Adrenal gland (tissue), 12 donors: ENCODE measurements around the gene YPEL2. TPM values are rescaled to one million over a fixed set of nuclear protein-coding genes. Genes with fewer than 3 reads are reported as not detected.

Experiments
- DNase-seq, 7 donors: peaks; one replicate each; pipeline ENCODE4 v3.0.0-alpha.2; 2019 to 2020
- H3K27ac ChIP-seq, 5 donors: fragments of 200-600 bp; sonication (generic) in 4 of 5; 1 replicate in 3 of 5; 2 replicates in 2 of 5; pipeline versions ENCODE4 v1.5.1 to v1.8.0; 2016 to 2020; ENCODE audit warnings: mild to moderate bottlenecking in 1 of 5
- H3K27me3 ChIP-seq: fragments of 200-600 bp; 2 replicates; pipeline ENCODE4 v1.8.0; 2021
- H3K36me3 ChIP-seq, 2 donors: fragments of 200-600 bp; replicated peaks in 1 of 2; 1 replicate in 1 of 2; 2 replicates in 1 of 2; pipeline versions ENCODE4 v1.5.1 to v1.8.0; 2018 to 2022
- H3K4me1 ChIP-seq, 2 donors: fragments of 200-600 bp; replicated peaks in 1 of 2; 1 replicate in 1 of 2; 2 replicates in 1 of 2; pipeline versions ENCODE4 v1.5.1 to v1.8.0; 2018 to 2021
- H3K4me3 ChIP-seq, 4 donors: fragments of 200-600 bp; sonication (generic) in 3 of 4; one replicate each; pipeline ENCODE4 v1.5.1; 2016 to 2018
- H3K9me3 ChIP-seq, 3 donors: fragments of 200-600 bp; sonication (generic) in 1 of 3; replicated peaks in 1 of 3; 1 replicate in 2 of 3; 2 replicates in 1 of 3; pipeline versions ENCODE4 v1.5.1 to v1.8.0; 2016 to 2021
- CTCF ChIP-seq, 6 experiments: fragments of 450-650 bp in 4 of 6; fragments of 200-600 bp in 2 of 6; sonication (generic) in 1 of 6; IDR thresholded peaks; 1 replicate in 5 of 6; 2 replicates in 1 of 6; pipeline versions ENCODE4 v1.5.1 to v1.8.0; 2016 to 2021; ENCODE audit warnings: antibody characterized with exemption in 6 of 6, mild to moderate bottlenecking in 2 of 6, moderate library complexity in 1 of 6
- POLR2A ChIP-seq, 2 donors: fragments of 450-650 bp; IDR thresholded peaks; one replicate each; pipeline ENCODE4 v1.6.1; 2017; ENCODE audit warnings: antibody characterized with exemption in 2 of 2, mild to moderate bottlenecking in 2 of 2, moderate library complexity in 1 of 2
- WGBS, 4 donors: extraction: QIAGEN DNeasy Blood & Tissue Kit in 2 of 4; methylation state at CpG; one replicate each; pipeline versions ENCODE4 v1.1.5 to v1.1.7; 2013 to 2017; 5-methylcytosine and 5-hydroxymethylcytosine counted together
- intact Hi-C, 2 donors: fragments of 100-400 bp; cut with DNase I; formaldehyde crosslinking; loops; one replicate each; pipeline versions ENCODE4 v1.14.1 to v1.15.0; 2022 to 2023
- polyA plus RNA-seq, 3 donors: library from polyadenylated mRNA; stranded (reverse); fragments of 200-250 nt in 2 of 3; fragments of 350-450 nt in 1 of 3; fragmentation: Illumina TruSeq in 1 of 3; extraction: RNeasy Lipid Tissue Mini Kit (QIAGEN cat#74804) in 1 of 3; gene quantifications; one replicate each; pipeline ENCODE4 v1.2.3, GENCODE V29; 2013 to 2014
- total RNA-seq, 9 donors: library from RNA; depleted of rRNA in 4 of 9; stranded (reverse); fragments of >200 nt in 4 of 9; fragments of 120-200 nt in 1 of 9; fragmentation: NEBNext Ultra II Directional in 1 of 9; extraction: Animal tissue kit (Norgen Biotek cat#: 25700) in 1 of 9; gene quantifications; one replicate each; pipeline versions ENCODE4 v1.1.0 to v1.2.4, GENCODE V29; 2013 to 2023
- donor health status: healthy with polysubstance abuse.
- donor health status: Bipolar disorder and iron deficiency.
- donor health status: DM: yes; HTN: yes; CAD: no.
- donor health status: DM: no; HTN: no; CAD: no.
- donor health status: DM: no; HTN: no; CAD: no.
- donor health status: DM: yes; HTN: yes; CAD: no.

YPEL2 gene
- total and polyA plus RNA-seq, 12 donors = 5.8 to 33.5 (median 18.3) TPM

DNA sequence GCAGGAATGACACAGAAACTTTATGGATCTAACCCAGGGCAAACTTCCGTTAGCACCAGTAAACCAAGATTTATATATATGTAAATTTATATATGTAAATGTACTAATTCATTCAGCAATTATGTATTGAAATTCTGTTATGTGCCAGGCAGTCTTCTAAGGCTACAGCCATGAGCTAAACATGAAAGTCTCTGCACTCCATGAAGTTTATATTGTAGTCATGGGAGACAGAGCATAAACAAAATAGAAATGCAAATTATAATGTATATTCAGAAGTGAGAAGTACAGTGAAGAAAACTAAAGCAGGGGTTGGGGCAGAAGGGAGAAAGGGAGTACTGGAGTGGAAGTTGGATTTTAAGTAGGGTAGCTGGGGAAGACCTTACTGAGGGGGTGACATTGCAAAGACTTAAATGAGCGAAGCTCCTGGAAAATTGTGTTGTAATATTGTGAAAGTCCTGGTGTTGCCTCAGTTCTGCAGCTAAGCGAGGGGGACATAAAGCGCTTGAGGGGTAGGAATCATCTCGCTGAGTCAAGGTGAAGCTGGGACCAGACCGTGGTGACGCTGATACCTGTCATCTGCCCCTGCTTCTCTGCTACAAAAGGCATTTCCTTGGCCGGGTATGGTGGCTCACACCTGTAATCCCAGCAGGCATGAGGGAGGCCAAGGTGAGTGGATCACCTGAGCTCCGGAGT is 64.8 kb downstream of the YPEL2 start:
- H3K36me3 ChIP-seq = peaks cover 0 to 21% of the 10 kb centered on the region in 2 donors
- intact Hi-C loops = loop anchor here in 1 of 2 donors (10.0 kb wide), 1 partner anchor 61 kb away; the partner anchor contains the start of gene YPEL2
- H3K27ac ChIP-seq = no peak overlapping the region

DNA sequence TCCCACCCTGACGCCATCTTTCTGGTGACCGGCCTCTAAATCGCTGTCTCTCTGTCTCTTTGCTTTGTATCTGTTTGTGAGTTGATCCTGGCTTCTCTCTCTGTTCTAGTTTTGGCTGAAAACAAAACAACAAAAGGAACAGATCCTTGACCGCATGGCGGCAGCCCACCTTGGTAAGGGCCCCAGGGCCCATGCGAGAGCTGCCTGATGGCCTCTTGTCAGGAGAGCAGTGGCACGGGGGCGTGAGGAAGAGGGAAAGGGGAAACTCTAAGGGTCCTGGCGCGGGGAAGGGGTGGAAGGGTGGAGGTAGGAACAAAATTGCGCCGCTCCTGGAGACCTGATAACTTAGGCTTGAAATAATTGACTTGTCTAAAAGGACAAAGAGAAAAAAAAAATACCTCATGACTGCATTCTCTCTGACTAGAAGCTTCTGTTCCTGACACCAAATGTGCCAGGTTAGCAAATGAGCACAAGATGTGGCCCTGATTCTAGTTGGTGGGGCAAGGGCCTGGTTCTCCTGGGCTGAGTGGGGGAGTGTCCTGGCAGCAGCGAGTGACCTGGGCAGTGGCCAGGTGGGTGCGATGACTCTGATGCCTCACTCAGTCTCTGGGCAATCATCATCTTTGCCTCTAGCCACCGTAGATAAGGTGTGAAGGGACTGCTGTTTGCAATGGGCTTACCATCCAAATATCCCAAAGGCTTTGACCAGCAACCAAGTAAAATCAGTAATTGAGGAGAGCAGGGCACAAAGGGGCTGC is 66.0 kb downstream of the YPEL2 start:
- Histone ChIP-seq H3K36me3 (peaks cover 0 to 21% of the 10 kb centered on the region in 2 donors), H3K4me1 (peaks cover 19 to 27% of the 10 kb centered on the region in 2 donors), H3K4me3 (no peak overlapping the region), H3K27ac (no peak overlapping the region), H3K27me3 (no peaks in the 10 kb centered on the region), H3K9me3 (no peaks in the 10 kb centered on the region)
- 94 to 97% (median 96%) methylated on average over 13 to 15 of the region's 15 CpGs for WGBS, 4 donors
- TF ChIP-seq CTCF (IDR thresholded peaks at IDR 0.05) = no peak
- no peak for TF ChIP-seq POLR2A (IDR thresholded peaks at IDR 0.05)
- DNase-seq = no peak
- intact Hi-C loops = loop anchor here in 1 of 2 donors (10.0 kb wide), 1 partner anchor 63 kb away; the partner anchor contains the start of gene YPEL2

More for the DNA sequence above, 64.8 kb downstream of the YPEL2 start:
- DNase-seq = no peak
- 93 to 96% (median 95%) methylated on average over 8 to 9 of the region's 9 CpGs for WGBS, 4 donors
- Histone ChIP-seq H3K4me1 (peaks cover 8 to 15% of the 10 kb centered on the region in 2 donors), H3K27me3 (no peaks in the 10 kb centered on the region), H3K9me3 (no peaks in the 10 kb centered on the region), H3K4me3 (no peak overlapping the region)
- TF ChIP-seq CTCF (IDR thresholded peaks at IDR 0.05) (no peak), POLR2A (IDR thresholded peaks at IDR 0.05) (no peak)

DNA sequence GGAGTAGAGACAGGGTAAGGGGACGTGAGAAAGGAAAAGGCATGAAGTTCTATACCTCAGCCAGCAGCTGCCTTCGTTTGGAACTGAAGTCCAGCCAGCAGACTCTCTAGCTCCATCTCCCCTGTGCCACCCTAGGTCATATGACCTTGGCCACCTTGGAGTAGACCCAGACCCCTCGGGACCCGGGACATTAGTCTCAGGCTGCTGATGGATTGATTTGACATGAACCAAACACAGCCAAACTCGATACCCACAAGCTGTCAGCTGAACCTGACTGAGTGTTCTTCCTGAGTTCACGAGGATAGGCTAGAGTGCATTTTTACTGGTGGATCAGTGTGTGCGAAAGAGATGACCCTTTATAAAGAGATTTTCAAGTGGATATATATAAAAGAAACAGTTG is 68.5 kb downstream of the YPEL2 start:
- H3K4me1 ChIP-seq = peaks cover 19 to 37% of the 10 kb centered on the region in 2 donors
- 46 to 68% (median 49%) methylated on average over 7 of the region's 7 CpGs for WGBS, 4 donors
- peaks cover 0 to 19% of the 10 kb centered on the region in 2 donors for H3K36me3 ChIP-seq
- intact Hi-C loops = loop anchor here in 1 of 2 donors (10.0 kb wide), 1 partner anchor 65 kb away; the partner anchor contains the start of gene YPEL2
- peak overlapping the region in 3 of 5 donors; percentile 6 to 49 (median 48) for H3K27ac ChIP-seq
- H3K27me3 ChIP-seq = no peaks in the 10 kb centered on the region
- TF ChIP-seq POLR2A (IDR thresholded peaks at IDR 0.05) (no peak), CTCF (IDR thresholded peaks at IDR 0.05) (no peak)
- no peaks in the 10 kb centered on the region for H3K9me3 ChIP-seq
- no peak overlapping the region for H3K4me3 ChIP-seq
- no peak for DNase-seq

DNA sequence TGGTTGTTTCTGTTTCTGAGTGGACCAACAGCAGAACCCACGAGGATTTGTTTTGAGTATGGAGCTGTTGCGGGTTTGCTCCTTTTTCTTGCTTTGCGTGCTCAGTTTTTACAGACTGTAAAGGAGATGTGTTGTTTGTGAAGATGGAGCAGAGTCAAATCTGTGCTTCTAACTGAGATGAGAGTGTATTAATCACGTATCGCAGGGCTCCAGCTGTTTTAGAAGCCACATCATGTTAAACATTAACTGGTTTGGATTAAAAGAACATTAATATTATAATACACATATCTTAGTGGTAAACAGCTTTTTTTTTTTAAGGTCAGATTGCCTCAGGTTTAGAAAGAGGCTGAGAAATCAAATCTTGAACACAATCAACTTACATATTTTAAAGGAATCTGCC is 69.4 kb downstream of the YPEL2 start:
- intact Hi-C loops = no loop called here
- Histone ChIP-seq H3K4me3 (peak overlapping the region in 1 of 4 donors; percentile 4), H3K27ac (peak overlapping the region in 3 of 5 donors; percentile 30 to 65 (median 49)), H3K36me3 (peaks cover 0 to 12% of the 10 kb centered on the region in 2 donors), H3K4me1 (peaks cover 19 to 37% of the 10 kb centered on the region in 2 donors), H3K27me3 (no peaks in the 10 kb centered on the region), H3K9me3 (no peaks in the 10 kb centered on the region)
- no peak for TF ChIP-seq CTCF (IDR thresholded peaks at IDR 0.05)
- no peak for TF ChIP-seq POLR2A (IDR thresholded peaks at IDR 0.05)
- DNase-seq = no peak
- 42 to 48% (median 47%) methylated on average over 5 of the region's 5 CpGs for WGBS, 4 donors
